GM21447 (cell line): Measurements from ENCODE around the gene ANKRD44.
"Not testable (repeated sequence)": the region's sequence is repeated elsewhere in the genome, so short reads cannot be mapped to it uniquely, and the experiment has no call there.

ENCODE experiments used
- ATAC-seq: cut with Tn5 transposase; IDR thresholded peaks from one replicate; pipeline ENCODE4 v1.9.1; 2021; ENCODE audit not compliant: unreplicated experiment

The ANKRD44 gene

DNA sequence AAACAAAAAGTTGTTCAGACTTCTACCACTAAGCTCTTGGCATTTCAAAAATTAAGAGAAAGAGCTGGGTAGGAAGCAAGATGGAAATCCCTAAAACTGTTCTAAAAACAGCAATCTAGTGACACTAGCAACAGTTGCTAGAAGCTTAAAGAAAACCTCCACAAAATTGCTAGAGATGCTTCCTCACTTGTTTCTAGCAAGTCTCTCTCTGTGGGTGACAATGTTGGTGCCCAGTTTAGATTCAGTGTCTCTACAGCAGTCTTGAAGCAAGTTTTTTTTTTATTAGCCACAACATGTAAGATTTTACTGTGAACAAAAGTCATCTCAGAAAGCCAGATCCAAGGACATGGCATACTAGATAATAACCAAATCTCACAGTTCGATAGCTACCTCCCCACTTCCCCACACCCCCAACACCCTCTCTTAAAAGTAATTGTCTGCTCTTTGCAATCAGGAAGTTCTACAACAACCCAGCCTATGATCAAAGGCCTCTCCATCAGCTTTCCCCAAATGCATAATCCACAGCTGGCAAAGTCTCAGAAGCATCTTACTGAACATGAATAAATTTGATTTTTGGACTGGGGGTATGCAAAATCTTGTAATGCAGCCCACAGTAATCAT is 70.0 kb downstream of the ANKRD44 start:
- ATAC-seq, result no peak

DNA sequence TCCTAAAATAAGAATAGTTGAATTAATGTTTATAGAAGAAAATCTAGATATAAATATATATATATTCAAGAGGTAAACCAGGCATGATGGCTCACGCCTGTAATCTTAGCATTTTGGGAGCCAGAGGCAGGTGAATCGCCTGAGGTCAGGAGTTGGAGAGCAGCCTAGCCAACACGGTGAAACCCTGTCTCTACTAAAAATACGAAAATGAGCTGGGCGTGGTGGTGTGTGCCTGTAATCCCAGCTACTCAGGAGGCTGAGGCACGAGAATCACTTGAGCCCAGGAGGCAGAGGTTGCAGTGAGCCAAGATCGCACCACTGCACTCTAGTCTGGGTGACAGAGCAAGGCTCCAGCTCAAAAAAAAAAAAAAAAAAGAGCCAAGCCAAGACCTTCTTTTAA is 70.6 kb downstream of the ANKRD44 start:
- ATAC-seq, result not testable (repeated sequence)

DNA sequence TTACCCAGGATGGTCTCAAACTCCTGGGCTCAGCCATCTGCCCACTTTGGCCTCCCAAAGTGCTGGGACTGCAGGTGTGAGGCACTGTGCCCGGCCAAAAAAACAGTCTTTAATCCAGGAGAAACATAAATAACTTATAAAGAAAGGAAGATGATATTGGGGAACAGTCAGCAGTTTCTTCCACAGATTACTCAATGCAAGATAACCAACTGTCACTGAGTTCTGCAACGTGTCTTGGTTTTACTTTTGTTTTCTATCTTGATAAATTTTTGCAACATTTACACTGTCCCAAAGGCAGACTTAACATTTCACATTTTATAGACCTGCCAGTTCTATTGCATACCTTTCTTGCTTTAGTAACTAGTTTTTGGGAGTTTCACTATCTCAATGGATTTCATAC is 71.1 kb downstream of the ANKRD44 start:
- peak; percentile 84 for ATAC-seq

DNA sequence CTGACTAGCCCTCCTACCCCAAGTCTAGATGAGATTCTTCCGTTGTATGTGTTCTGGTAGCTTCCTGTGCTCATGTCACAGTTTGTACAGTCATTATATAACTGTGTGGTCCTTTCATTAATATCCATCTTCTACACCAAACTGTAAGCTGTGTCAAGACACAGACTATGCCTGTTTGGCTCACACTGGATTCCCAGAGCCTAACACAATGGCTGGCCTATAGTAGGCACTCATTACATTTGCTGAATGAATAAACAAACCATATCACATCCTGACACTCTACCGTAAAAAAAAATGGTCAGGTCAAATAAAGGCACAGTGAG is 72.6 kb downstream of the ANKRD44 start:
- peak; percentile 26 for ATAC-seq

DNA sequence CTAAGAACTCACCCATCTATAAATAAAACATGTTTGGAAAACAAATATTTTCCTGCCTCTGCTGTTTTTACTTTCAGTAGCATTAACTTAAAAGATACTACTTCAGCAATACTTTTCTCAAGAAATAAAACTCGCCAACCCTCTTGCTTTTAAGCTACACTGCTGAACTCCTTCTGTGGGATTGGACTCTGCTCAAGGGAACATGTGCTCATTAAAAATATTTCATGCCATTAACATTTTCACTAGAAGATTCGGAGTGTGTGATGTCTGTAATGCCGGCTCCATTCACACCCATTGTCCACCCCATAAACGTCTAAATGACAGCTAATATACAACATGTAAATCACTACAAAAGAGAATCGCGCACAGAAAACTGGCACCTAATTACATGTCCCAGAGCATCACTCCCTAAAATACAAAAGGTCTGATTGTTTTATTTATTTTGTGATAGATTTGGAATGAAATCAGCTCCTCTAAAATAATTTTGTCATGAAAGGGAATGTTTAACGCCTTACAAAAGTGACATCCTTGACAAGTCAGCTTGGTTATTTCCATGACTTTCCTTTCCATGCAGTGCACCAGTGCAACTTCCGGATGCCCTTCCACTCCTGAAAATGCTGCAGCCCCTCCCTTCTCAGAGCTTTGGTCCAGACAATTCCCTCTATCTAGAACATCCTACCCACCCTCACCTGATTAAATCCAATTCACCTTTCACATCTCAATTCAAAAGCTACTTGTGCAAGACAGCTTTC is 73.1 kb downstream of the ANKRD44 start:
- no peak for ATAC-seq

DNA sequence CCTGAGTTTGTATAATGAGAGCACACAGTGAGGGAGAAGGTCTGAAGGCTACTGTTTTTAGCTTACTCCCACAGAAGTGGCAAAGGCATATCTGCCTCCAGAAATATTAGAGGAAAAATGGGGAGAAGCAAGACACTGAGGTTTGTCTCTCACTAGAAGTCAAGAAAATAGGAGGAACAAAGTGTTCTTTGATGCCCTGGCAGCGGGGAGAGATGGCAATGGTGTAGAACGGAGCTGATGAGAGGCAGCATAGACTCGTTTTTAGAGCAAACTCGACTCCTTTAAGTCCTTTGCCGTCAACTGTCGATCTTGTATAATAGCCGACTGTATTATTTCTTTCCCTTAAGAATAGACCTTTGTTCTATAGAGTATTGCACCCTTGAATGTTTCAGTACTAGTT is 73.8 kb downstream of the ANKRD44 start:
- ATAC-seq, result no peak

DNA sequence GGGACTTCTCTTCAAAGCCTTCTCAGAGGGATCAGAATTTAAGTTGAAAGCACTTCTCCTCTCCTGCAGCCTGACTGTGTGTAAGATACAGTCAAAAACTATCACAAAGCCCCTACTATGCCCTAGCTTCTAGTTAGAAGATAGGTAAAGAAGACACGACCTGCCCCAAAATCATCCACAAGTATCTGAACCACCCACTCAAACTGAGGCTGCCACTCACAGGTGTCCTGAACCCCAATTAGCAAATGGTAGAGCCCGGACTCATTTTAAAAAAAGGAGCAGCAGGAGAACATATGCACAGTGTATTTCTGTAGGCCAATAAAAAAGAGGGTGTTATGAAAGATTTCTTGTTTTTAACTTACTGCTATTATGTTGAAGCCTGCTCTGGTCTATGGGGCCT is 74.4 kb downstream of the ANKRD44 start:
- ATAC-seq, result no peak

DNA sequence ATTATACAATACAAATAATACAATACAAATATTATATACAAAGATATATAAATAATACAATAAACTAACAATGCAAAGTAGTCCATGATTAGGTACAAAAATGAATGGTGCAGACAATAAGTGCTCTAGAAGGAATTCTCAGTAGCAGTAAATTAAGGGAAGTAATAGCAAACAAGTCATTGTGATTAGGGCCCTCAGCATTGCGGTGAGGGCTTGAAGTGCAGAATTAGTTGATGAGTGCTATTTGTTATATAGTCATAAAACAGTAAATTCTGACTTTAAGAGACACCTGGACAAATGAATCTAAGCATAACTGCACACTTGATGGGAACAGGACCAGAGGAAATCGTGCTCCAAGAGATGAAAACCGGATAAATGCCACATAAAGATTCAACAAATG is 74.9 kb downstream of the ANKRD44 start:
- ATAC-seq, result no peak

DNA sequence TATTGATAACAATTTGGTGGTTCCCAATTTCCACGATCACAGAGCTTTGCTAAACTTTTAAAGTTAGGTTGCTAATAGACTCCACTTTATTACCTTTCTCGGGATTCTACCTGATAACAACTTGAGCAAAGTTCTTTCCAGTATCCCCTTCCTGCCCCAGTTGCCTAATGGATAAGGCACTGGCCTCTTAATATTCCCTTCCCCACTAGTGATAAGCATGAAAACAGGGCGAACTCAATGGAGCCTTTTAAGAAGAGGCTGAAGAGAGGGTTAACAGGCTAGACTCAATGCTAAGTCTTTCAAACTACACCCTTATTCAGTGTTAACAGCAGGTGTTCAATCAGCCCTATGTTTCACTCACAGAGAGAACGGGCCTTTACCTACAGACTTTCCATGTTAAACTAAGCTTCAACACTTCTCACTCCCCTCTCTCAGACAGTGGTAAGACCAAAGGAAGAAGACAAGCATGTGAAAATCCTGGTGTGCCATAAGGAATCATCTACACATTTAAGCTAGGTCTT is 75.8 kb downstream of the ANKRD44 start:
- no peak for ATAC-seq

DNA sequence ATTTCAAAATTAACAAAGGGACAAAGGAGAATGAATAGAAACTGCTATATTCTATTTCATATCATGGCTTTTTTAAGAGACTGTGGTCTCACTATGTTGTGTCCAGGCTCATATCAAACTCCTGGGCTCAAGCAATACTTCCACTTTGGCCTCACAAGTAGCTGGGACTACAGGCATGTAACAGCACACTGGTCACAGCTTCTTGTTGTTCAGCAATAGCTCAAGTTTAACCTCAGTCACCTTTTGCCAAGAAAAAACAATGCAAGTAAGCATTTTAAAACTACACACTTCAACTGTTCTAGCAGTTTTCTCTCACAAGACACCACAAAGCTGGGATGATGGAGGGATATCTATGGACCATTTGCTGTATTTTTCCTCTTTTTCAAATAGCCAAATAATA is 77.1 kb downstream of the ANKRD44 start:
- ATAC-seq, result no peak

DNA sequence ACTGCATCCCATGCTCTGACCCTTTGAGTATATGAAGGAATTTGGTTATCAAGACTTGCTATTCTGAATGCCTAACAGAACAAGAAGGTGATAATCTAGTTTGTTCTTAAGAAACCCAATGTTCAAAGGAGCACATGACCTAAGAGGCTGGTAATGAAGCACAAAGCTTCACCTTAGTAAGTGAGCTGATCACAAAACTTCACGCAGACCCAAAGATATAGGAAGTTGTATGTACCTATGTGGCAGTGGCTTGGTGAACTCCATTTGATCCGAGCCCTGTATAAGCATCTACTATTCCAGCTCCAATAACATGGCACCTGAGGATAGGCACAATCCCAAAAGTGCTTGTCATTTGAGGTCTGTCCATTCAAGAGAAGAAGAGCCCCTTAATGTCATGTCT is 78.6 kb downstream of the ANKRD44 start:
- no peak for ATAC-seq

DNA sequence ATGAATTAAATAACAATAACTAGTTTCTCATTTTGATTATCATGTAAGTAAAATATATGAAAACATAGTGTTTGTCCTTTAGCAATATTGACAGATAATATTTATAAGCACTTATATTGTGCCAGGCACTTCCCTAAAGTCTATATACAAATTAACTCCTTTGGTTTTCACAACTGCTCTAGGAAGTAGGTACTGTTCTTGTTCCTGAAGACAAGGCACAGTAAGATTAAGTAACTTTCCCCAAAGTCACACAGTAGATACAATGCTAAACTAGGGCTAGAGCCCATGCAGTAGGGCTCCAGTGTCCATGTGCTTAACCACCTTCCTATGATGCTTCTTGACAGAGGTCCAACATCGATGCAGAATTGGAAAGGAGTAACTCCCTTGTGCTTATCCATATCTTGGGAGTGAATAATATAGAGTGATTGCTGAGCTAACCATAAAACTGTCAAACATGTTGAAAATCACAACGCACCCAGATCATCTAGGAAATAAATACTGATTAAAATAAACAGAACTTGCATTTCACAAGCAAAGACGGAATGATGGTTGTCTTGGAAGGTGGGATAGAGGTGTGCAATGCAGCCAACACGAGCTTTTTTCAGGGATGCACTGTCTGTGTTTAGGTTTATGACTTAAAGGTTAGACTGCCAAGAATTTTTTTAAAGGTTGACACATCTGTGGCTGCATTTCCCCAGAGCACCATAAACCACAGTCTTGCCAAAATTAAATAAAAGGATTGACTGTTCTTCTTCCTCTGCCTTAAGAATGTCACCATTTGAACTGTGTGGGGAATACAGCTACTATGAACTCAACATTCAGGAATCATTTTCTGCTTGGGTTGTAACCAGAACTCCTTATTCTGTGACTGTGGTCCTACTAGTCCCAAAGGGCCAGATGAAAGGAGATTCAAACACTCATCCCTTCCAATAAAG is 80.8 kb downstream of the ANKRD44 start:
- no peak for ATAC-seq

DNA sequence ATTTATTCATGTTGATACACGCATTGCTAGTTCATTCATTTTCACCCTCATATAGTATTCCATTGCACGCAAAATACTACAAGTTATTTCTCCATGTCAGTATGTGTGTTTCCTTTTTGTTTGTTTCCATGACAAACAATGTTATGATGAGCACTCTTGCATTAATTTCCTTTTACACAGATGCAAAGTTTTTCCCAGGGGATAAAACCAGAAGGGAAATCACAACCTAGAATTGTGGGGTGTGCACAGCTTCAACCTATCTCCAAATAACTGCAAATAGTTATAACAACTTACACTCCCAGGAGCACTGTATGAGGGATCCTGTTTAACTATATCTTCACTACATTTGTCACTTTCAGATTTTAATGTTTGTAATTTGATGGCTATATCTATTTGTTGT is 87.1 kb downstream of the ANKRD44 start:
- ATAC-seq, result no peak

DNA sequence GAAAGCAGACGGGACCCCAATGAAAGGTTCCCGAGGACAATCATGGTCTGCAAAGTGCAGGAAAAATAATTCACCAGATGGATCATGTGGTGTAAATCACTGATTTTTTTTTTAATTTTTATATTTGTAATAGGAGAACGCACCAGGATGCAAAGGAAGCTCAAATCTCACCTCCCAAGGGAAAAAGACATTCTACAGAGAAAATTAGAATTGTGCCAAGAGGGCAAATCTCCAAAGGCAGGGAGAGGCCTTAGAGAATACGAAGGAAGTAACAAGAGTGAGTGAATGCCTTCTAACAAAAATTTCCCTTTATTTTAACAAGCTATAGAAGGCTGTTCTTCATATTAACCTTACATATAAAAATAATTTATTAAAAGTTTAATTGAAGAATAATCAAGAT is 90.9 kb downstream of the ANKRD44 start:
- ATAC-seq, result no peak

DNA sequence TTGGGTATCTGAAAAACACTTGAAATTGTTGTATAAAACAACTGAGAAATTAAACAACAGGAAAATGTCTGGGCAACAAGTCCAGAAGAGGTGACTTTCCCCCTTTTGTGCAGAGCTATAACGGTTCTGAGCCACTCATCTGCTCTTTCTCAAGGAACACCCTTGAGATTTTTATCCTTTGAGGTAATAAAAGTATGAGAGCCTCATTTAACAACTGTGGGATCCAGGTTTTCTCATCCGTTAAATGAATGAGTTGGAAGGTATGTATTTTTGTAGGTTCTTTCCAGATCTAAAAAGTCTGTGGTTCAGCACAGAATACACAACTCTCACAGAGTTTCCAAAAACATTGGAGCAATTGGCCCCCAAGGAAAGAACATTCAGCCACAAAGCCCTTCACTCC is 93.0 kb downstream of the ANKRD44 start:
- ATAC-seq, result no peak

DNA sequence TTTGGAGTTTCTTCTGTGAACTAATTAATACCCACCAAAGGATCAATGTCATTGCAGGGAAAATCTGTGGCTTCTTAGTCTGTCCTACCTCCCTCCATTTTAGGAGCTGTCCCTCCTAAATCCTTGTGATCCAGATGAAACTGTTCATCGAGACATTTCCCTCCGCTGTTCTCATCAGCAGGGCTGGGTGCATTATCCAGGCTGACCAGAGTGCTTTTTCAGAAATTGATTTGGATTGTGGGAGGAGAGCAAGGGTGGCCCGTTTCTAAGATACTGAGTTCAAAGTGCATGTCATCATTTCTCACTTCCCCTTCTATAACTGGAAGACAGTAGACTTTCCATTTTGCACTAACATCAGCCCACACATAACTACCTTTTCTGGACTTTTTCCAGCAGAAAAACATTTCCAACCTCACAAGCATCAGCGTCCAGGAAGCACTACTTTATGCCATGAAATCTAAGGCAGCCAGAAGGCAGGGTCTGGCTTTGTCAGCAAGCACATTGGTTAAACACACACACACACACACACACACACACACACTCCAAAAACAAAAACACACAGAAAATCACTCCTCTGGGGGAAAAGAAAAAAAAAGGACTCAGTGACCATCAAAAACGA is 94.1 kb downstream of the ANKRD44 start:
- peak; percentile 67 for ATAC-seq

DNA sequence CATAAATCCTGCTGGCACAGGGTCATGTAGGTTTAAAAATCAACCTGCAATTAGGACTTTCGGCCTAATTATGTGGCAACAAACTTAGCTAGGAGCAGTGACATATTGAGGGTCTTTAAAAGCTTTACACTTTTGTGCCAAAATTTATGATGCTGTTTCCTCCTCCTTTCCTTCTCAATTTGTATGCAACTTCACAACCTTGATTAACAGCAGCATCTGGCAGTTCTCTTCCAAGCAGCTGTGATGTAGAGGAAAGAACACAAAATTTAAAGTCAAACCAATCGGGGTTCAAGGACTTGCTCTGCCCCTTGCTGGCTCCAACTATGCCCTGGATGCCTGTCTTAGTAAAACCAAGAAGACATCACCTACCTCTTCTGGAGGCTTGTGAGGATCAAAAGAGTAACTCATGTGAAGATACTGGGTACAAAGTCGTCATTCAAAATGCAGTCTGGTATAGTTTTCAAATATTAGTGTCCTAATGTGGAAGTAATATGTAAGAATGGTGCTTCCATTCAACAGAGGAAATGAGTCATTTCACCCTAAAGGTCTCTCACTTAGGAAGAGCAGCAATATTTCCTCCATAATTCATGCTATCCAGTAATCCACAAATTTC is 94.7 kb downstream of the ANKRD44 start:
- peak; percentile 35 for ATAC-seq

DNA sequence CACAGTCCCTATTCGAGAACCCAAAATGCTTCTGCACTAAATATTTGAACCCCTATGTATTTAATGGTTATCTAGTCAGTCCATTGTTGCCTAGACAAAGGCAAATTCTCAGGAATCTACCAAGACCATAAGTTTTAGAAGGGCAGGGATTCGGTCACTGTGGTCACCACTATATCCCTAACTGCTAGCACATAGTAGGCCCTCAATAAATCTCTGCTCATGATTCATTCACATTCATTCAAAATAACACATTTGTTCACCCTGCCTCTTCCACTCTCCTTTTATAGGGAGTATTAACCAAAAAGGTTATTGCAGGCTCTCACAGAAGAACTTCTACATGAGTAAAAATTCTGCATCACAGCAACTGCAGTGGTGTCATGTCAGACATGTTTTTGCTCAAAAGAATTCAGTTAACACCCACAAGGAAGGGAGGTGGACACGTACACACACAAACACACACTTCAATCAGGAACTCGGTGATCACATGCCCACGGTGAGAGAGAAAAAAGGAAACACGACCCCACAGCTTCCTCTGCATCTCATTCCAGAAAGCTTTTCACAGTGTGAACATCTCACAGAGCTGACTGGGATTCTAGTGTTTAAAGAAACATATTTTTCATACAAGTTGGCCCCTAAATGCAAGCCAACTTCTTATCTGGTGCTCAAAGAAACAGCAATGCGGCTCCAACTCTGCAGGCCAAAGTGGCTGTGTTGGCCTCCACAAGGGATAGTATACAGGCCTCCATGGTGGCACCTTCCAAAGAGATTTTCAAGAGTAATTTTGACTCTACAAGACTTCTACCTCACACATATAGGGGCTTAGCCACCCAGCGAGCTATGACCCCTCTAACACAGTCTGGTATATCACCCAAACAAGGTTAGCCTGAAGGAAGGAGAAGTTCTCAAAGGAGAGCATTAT is 98.0 kb downstream of the ANKRD44 start:
- ATAC-seq, result no peak

DNA sequence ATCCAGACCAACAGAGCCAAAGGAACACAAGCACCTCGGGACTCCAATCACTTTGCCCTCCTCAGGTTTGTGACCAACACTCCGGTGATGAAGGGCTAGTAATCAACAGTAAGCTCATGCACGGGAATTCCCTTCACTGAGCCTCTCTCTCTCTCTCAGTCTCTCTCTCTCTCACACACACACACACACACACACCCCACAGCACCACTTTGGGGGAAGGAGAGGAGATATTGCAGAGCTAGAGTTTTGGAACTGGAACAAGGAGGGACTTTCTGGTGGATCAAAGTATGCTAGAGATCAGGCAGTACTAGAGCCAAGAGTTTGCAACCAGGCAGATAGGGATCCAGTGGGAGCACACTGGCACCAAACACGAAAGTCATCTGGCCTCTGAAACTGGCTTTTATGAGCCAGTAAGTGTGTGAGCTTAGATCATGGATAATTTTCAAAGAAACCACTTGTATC is 98.7 kb downstream of the ANKRD44 start:
- no peak for ATAC-seq

DNA sequence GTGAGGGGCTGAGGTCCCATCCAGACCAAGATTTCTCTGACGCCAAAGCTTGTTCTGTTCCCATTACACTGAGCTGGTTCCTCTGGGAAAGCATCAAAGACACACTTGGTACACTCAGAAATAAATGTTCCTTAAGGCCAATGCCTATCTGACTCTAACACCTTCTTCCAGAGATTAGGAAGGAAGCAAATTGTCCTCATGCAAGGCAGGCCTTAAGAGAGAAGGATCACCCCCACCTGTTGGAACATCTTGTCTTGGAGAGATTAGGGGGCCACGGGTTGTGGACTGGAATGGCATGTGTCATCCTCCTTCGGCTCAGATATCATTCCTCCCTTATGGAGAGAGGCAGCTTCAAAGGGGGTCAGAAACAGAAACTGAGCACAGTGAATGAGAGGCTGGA is 100.2 kb downstream of the ANKRD44 start:
- ATAC-seq, result no peak
